ENCODE results near the gene SLC35F3. TPM values are rescaled to one million over a fixed set of nuclear protein-coding genes. Genes with fewer than 3 reads are reported as not detected.
"Not testable (repeated sequence)": the region's sequence is repeated elsewhere in the genome, so short reads cannot be mapped to it uniquely, and the experiment has no call there.

Gene SLC35F3
- total RNA-seq, 2 donors from 2014 or later = 0.12 to 0.14 TPM

DNA sequence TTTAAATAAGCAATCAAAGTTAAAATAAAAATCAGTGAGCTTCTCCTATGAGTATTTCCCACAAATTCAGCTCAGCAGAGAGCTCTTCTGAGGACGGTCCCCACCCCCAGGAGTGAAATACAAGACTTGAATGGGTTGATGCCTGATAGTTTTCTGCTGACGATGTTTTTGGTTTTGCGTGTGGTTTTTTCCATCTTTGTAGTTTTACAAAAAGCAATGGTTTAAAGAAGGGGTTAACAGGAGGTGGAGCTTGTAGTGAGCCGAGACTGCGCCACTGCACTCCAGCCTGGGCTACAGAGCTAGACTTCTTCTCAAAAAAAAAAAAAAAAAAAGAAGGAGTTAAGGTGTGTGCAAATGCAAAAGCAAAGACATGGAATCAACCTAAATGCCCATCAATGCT, 297.1 kb downstream of the SLC35F3 start:
- no peak for ATAC-seq
- no peak for DNase-seq
- intact Hi-C loops (cut with DNase I, micrococcal nuclease) = no loop called here

DNA sequence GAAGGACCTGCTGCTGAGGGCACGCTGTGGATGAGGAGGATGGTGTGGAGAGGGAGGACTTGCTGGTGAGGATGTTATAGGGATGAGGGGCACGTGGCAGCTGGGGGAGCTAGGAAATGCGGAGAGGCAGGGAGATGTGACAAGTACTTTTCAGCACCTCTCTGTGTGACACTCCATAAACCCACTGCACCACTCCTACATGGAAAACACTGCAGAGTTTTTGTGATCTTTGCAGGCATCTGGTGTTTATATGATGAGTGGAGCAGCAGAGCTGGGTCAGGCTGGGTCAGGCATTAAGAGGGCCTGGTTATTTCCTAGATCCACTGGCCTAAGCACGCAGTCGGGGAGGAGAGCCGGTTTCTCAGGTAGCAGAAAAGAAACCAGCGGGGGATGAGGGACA, 301.5 kb downstream of the SLC35F3 start:
- DNase-seq = no peak
- no peak for ATAC-seq
- intact Hi-C loops (cut with DNase I, micrococcal nuclease) = no loop called here

DNA sequence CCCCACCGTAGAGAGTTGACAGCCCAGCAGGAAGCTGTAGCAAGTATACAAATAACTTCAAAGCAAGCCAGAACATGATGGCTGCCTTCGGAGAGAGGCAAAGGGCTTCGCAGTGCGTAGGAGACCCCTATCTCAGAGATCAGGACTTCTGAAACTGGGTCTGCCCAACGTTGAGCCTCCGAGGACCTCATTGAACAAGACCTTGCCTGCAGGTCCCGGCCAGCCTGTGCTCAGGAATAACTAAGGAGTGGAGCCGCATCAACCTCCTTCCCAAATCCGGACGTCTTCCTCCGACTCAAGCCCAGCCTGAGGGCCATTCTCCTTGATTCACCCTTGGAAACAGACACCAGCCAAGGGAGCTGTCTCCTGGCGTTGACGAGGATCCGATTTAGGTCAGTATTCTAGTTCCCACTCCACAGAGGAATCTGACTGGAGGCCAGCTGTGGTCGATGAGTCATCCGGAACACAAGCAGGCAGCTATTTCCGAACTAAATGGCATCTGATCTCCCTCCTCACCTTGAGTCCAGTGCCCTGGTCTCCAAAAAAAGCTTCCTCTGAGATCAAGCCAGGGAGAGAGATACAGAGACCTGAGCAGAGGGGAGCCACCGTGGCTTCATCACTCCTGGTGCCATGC, 302.3 kb downstream of the SLC35F3 start:
- intact Hi-C loops (cut with DNase I, micrococcal nuclease) = no loop called here
- ATAC-seq (no peak), DNase-seq (no peak)

DNA sequence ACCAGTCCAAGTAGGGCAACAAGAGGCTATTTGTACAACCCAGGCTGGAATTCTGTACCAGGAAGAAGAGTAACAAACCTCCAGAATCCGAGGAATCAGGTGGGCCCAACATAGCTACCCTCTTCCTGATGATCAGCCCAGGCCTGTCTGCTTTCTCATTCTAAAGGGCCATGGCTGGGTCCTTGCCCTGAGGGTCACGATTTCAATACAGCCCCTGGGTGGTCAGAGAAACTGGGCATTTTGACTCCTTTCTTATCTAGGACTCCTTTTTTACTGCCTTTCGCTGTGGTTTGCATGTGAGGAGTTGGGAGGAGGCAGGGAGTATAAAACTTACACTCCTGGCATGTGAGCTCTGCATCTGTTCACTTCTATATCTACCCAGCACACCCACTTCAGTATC, 303.9 kb downstream of the SLC35F3 start:
- DNase-seq (no peak), ATAC-seq (no peak)
- intact Hi-C loops (cut with DNase I, micrococcal nuclease) = no loop called here

DNA sequence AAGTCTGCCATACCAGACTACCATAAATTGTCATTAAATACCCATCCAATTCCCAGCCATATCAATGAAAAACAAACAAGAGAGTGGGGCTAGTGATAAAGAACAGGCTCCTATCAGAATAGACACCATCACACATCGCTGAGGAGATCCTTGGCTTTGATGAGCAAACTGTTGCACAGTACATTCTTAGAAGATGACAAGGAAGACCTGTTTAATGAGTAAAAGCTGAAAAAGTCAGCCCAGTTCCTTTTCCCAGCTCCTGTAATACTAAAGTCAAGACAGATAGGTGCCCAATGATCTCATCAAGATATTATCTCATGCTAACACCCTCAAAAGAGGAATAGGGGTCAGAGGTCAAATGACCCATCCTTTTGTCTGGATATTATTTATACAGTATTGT, 304.3 kb downstream of the SLC35F3 start:
- DNase-seq (no peak), ATAC-seq (no peak)
- intact Hi-C loops (cut with DNase I, micrococcal nuclease) = no loop called here

DNA sequence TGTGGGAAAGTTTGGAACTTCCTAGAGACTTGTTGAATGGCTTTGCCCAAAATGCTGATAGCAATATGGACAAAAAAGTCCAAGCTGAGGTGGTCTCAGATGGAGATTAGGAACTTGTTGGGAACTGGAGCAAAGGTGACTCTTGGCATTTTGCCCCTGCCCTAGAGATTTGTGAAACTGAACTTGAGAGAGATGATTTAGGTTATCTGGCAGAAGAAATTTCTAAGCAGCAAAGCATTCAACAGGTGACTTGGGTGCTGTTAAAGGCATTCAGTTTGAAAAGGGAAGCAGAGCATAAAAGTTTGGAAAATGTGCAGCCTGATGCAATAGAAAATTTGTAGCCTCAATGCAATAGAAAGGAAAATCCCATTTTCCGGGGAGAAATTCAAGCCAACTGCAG, 306.0 kb downstream of the SLC35F3 start:
- ATAC-seq; intact Hi-C loops (cut with DNase I, micrococcal nuclease); DNase-seq: not testable (repeated sequence)

DNA sequence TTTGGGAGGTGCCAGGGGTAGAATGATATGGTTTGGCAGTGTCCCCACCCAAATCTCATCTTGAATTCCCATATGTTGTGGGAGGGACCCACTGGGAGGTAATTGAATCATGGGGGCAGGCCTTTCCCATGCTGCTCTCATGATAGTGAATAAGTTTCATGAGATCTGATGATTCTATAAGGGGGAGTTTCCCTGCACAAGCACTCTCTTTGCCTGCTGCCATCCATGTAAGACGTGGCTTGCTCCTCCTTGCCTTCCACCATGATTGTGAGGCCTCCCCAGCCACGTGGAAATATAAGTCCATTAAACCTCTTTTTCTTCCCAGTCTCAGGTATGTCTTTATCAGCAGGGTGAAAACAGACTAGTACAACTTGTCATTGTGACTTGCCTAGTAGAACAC, 307.4 kb downstream of the SLC35F3 start:
- intact Hi-C loops (cut with DNase I, micrococcal nuclease); ATAC-seq; DNase-seq: not testable (repeated sequence)

DNA sequence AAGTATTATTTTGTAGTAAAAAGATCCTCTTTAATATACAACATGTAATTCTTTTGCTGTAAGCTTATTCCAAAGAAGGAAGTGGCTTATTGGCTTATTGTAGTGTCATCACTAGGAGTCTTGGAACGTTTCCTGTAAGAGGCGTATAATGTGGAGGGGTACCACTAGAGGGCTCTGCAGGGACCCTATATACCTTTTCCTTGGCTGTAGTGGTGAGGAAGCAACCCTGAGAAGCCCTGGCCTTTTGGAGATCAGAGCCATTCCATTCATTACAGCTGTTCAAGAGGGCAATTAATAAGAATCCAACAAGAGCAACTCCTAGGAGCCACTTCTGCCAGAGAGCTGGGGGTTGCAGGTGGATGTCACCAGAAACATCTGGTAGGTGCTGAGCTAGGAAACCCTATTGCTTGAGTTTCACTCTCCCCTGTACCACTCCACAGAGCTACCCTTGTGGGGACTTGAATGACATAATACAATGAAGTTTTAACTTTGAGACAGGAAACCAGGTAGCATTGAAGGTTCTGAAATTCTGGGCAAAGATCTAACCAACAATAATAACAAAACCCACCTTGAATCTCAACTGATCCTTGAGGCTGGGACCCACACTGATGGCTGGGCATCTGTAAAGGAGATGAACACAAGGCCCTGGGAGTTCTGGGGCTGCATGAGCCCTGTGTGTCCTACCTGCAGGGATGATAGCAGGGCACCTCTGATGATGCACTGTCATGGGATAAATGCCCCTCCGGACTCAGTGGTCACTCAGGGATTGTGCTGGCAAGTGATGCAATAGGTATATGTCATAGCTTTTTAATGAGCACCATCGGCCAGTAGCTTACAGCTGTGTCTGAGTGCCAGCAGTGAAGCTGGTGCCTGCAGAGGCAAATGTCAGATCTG, 308.5 kb downstream of the SLC35F3 start:
- DNase-seq = no peak
- ATAC-seq = peak; percentile 41
- intact Hi-C loops (cut with DNase I, micrococcal nuclease) = no loop called here

DNA sequence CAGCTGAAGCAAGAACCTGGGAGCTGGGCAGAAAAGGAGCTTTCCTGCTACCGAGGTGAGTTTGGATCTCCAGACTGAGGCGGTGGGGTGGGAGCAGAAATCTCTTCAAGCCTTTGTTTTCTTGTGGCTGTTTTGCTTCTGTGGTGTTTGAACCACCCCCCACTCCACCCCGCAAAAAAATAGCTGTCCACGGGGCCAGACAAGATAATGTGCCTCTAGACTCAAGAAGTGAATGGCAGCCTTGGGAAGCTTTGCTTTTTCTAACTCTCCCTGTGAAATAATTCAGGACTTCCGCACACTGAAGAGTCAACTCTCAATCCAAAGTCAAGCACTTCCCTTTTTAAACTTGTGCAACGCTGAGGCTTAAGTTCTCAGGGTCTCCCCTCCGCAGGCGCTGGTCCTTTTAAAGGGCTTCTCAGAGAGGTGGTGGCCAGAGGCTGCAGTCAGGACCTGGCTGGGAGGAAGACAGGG, 309.2 kb downstream of the SLC35F3 start:
- ATAC-seq (no peak), DNase-seq (no peak)
- intact Hi-C loops (cut with DNase I, micrococcal nuclease) = no loop called here

DNA sequence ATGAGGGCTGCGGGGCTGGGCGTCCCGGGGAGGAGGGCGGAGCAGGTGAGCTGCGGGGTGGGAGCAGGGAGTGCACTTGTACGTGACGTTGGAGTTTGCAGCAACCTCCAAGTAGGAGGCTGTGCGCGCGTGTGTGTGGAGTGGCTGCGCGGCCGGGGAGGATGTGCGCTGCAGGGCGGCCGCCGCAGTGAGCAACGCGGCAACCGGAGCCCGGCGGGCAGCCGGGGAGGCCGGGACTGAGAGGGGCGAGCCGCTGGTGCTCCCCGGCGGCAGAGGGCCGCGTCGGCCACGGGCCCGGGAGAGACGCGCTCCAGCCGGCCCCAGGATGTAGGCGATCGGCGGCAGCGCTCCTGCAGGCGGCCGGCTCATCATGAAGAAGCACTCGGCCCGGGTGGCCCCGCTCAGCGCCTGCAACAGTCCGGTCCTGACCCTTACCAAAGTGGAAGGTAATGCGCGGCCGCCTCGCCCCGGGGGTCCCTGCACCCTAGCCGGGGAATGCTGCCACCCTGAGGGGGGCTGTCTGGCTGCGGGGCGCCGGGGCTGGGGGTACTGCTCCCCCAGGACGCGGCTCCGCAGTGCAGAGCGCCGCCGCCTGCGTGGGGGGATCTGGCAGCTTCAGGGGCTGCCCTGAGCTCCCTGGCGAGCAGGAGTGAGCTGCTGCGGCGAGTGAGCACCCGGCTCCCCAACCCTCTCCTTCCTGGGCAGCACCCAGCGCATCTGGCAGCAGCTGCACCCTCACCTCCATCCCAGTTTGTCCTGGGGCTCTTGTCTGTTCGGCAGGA, 309.8 kb downstream of the SLC35F3 start:
- peak in 1 of 2 donors; percentile 30 for DNase-seq
- intact Hi-C loops (cut with DNase I, micrococcal nuclease) = no loop called here
- ATAC-seq = peak; percentile 58

DNA sequence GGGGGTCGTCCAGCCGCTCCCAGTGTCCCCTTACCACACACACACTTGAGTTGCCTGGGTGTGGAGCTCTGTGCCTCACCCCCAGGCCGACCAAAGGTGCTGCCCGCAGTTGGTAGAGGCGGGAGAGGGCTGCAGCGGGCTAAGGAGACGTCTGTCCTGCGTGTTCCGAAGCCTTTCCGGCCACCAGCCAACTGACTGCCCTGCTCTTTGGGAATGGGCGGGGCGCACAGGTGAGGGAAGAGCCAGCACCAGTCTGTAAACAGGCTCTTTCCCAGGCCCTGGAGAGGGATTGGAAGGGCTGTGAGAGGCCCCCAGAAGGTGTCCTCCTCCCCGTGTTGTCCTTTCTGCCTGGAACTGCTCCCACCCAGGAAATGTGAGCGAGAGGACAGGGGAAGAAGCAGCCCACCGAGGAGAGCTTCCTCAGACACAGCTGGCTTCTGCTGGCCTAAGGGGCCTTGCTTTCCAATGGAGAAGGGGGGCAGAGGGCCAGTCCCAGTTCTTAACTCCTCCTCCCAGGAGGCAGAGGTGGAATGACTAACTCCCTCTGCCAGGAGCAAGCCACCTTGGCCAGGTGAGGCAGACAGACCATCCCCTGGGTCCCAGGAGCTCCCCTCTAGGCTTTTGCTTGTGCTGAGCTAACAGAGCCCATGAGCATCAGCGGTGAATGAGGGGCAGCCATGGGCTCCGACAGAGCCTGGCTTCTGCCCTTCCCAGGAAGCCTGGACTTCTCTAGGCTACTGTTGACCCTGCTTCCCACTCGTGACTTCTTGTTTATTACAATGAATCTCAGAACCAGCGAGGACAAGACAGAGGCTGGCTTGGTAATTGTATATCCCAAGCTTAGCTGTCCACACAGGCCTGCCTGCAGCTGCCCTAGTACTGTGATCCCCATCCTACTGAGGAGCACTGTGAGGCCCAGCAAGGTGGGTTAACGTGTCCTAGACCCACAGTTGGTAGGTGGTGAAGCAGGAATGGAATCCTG, 310.7 kb downstream of the SLC35F3 start:
- ATAC-seq = peak; percentile 59
- intact Hi-C loops (cut with DNase I, micrococcal nuclease) = no loop called here
- peak in 1 of 2 donors; percentile 30 for DNase-seq

DNA sequence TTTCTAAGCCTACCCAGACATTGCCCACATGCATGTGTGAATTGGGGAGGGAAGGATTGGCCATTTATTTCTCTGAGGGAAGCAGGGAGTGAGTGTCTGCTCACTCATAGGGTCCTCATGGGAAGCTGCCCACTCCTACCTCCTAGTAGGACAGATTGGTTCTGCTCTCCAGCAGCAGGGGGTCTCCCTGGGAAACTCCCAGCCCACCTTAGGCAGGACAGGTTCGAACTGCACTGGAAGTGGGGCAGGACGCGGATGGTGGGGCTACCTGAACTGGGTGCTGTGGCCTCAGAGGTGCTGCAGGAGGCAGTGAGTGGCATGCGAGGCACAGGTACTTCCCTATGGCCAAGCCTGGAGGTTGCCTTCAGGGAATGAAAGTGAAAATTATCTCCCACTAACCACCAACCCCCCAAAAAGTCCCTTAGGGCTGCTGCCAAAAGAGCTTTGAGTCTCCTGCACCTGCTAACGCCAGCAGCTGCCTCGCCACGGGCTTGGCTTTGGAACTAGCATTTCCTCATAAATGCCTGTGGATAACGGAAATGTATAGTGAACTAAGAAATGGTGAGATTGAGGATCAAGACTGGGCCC, 311.7 kb downstream of the SLC35F3 start:
- DNase-seq = no peak
- no peak for ATAC-seq
- intact Hi-C loops (cut with DNase I, micrococcal nuclease) = no loop called here

DNA sequence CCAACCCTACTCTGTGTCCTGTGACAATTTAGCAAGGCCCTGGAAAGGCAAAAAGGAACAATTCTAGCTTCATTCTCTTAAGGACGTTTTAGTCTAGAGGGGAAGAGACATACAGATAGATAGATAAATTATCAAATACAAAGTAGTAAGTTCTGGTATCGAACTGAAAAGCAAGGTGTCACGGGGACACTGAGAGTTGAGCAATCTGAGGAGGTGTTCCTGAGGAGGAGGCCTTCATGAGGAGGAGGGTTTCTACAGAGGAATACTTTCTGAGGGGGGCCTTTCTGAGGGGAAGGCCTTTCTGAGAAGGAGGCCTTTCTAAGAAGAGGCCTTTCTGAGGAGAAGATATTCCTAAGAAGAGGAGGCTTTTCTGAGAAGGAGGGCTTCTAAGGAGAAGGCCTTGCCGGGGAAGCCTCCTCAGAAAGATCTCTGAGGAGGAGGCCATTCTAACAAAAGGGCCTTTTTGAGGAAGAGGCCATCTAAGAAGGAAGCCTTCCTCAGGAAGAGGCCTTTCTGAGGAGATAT, 312.9 kb downstream of the SLC35F3 start:
- DNase-seq = no peak
- ATAC-seq = no peak
- intact Hi-C loops (cut with DNase I, micrococcal nuclease) = no loop called here

DNA sequence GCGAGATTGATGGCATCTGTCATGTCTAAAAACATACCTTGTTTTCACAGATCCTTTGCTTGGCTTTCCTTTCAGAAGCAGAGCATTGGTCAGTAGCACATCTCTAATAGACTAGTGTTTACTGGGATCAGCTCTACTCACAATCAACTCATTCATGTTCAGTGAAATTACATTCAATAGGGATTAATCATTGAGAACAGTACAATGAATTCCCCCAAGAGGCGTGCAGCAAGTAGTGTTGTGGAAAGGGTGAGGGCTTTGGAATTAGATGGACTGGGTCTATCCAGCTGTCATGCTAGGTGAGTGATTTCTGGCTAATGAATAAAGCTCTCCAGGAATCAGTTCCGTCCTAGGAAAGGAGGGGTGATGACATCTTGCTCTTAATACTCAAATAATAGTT, 313.6 kb downstream of the SLC35F3 start:
- DNase-seq = no peak
- intact Hi-C loops (cut with DNase I, micrococcal nuclease) = no loop called here
- ATAC-seq = no peak

DNA sequence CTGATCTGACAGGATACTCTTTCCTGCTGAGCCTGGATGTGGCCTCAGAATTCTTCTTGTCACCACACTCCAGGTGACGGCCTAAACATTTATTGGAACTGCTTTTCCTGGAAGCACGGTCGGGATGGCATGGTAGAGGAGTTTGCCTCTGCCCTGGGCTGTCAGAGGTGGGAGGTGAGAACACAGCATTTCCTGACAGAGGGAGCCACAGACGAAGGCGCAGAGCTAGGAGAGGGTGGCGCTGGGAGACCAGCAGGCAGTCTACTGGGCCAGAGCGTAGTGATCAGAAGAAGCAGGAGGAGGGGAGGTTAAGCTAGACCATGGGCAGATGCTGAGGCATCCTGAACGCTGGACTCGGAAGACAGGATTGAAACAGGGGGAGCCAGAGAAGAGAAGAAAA, 315.2 kb downstream of the SLC35F3 start:
- DNase-seq (no peak), ATAC-seq (no peak)
- intact Hi-C loops (cut with DNase I, micrococcal nuclease) = no loop called here

DNA sequence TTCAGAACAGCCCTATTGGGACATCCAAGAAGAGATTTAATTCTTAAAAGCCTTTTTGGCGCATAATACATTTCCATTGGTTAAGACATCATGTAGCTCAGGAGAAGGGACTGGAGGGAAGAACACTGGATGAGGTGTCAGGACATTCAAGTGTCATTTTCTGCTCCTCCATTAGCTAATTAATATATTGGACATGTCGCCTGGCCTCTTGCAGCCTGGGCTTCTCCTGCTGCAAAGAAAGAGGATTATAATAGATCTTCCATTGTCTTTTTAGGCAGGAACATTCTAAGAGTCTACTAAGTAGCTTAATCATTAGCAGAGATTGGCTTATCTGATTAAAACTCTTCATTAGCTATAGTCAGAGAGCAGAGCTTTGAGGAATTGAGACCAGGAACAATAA, 317.1 kb downstream of the SLC35F3 start:
- intact Hi-C loops (cut with DNase I, micrococcal nuclease) = no loop called here
- ATAC-seq (no peak), DNase-seq (no peak)

DNA sequence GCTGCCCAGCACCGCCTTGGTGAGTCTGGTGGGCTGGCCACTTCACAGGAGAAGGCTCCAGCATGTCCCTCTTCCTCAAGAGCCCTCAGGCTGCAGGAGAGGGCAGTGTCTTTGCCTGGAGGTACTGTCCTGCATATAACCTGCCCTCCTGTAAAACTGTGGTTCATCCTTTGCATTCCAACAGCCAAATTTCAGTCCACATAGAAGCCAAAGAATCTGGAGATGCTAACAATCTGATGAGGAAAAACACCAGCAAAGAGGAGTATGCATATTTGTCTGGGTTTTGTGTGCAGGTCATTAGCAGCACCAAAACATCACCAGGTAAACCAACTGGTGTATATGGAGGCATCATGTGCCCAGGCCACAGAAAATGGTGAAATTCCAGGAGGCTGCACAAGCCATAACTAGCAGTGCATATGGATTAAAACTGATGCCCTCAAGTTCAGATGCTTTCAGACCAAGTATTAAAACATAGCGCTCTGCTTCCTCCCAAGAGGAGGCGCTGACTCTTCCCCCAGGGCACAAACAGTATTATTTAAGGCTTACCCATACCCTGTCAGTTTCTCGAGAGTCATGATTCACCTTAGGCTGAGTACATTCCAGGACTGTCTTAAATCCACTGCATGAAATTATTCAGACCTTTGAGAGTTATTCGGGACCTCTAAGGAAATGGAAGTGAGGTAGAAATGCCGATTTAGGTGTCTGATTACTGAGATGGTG, 318.2 kb downstream of the SLC35F3 start:
- ATAC-seq = no peak
- DNase-seq = no peak
- intact Hi-C loops (cut with DNase I, micrococcal nuclease) = no loop called here

All from left colon (tissue), 2 donors.